Bronchial epithelial cell (primary cell): ENCODE measurements around the gene MELTF. TPM values are rescaled to one million over a fixed set of nuclear protein-coding genes. Genes with fewer than 3 reads are reported as not detected.

ENCODE experiments used
- DNase-seq: peaks from one replicate; pipeline ENCODE4 v3.0.0-alpha.2; 2010; ENCODE audit warnings: low read depth
- FAIRE-seq: peaks from 2 replicates; lab custom pipeline; 2011; peaks lifted over from hg19 to GRCh38; lab: Jason Lieb, UNC
- H3K27me3 ChIP-seq: 2 replicates; pipeline ENCODE4 v1.5.1; 2011; ENCODE audit warnings: low read length; ENCODE audit not compliant: control insufficient read depth, insufficient read depth
- H3K36me3 ChIP-seq: 2 replicates; pipeline ENCODE4 v1.5.1; 2011; ENCODE audit warnings: low read length; ENCODE audit not compliant: control insufficient read depth, insufficient read depth
- H3K4me3 ChIP-seq: 2 replicates; pipeline ENCODE4 v1.5.1; 2011; ENCODE audit warnings: mild to moderate bottlenecking, low read depth, low read length, control low read depth
- CTCF ChIP-seq: IDR thresholded peaks from 2 replicates; pipeline ENCODE4 v1.5.1; 2011; ENCODE audit warnings: mild to moderate bottlenecking, moderate library complexity, low read length, control low read depth, inconsistent platforms; ENCODE audit not compliant: insufficient read depth, severe bottlenecking
- total RNA-seq: library from RNA; depleted of rRNA; stranded (reverse); fragments of >200 nt; gene quantifications from 2 replicates; pipeline ENCODE4 v1.2.1, GENCODE V29; 2014

MELTF gene
- total RNA-seq, 1 donor from 2014 or later: 2.1 TPM

- no peak for FAIRE-seq
These were observed 8.4 kb downstream of the MELTF start for GRCh38 chr3:197021231-197021630.

DNA sequence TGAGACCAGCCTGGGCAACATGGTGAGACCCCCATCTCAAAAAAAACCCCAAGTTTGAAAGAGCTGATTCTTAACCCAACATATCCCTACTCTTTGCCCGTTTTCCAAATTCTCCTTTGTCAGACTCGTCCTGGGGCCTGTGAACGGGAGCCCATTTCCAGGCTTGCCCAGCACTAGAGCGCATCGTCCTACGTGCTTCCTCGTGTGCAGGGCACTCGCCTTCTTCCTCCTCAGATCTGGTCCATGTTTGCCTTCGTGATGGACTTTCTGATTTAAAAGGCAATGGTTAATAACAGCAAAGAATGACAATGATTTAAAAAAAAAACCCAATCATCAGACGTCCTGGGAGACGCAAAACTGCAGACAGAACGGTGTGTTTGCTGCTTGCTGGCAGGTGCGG, 10.1 kb downstream of the MELTF start:
- Histone ChIP-seq H3K4me3 (no peak overlapping the region), H3K36me3 (no peaks in the 10 kb centered on the region), H3K27me3 (no peaks in the 10 kb centered on the region)
- FAIRE-seq (no peak), DNase-seq (no peak)
- no peak for TF ChIP-seq CTCF

More at GRCh38 chr3:197021231-197021630, 8.4 kb downstream of the MELTF start:
- H3K4me3 ChIP-seq: no peak overlapping the region
- DNase-seq: no peak
- H3K27me3 ChIP-seq: no peaks in the 10 kb centered on the region
- TF ChIP-seq CTCF: no peak
- H3K36me3 ChIP-seq: no peaks in the 10 kb centered on the region

- Histone ChIP-seq H3K36me3 (no peaks in the 10 kb centered on the region), H3K27me3 (no peaks in the 10 kb centered on the region), H3K4me3 (no peak overlapping the region)
- FAIRE-seq (no peak), DNase-seq (no peak)
- no peak for TF ChIP-seq CTCF
These were observed 10.6 kb downstream of the MELTF start for GRCh38 chr3:197019021-197019420.

GRCh38 chr3:197017003-197017402, 12.6 kb downstream of the MELTF start:
- no peak overlapping the region for H3K4me3 ChIP-seq
- H3K36me3 ChIP-seq: no peaks in the 10 kb centered on the region
- no peak for TF ChIP-seq CTCF
- no peaks in the 10 kb centered on the region for H3K27me3 ChIP-seq
- FAIRE-seq (no peak), DNase-seq (no peak)

- DNase-seq (no peak), FAIRE-seq (no peak)
- no peak for TF ChIP-seq CTCF
- Histone ChIP-seq H3K27me3 (no peaks in the 10 kb centered on the region), H3K4me3 (no peak overlapping the region), H3K36me3 (no peaks in the 10 kb centered on the region)
These were observed 13.6 kb downstream of the MELTF start for GRCh38 chr3:197015790-197016736.
